GM12892 (cell line): ENCODE measurements around the gene EGFL7.

Source experiments
- DNase-seq: peaks from one replicate; pipeline ENCODE4 v3.0.0; 2011; ENCODE audit not compliant: insufficient read length
- FAIRE-seq: peaks from 2 replicates; lab custom pipeline; 2011; peaks lifted over from hg19 to GRCh38; lab: Jason Lieb, UNC
- POLR2A ChIP-seq: IDR thresholded peaks from 2 replicates; pipeline ENCODE4 v1.6.1; 2011; ENCODE audit warnings: low read depth, low read length, control low read depth
- POLR2AphosphoS5 ChIP-seq: IDR thresholded peaks from 2 replicates; pipeline ENCODE4 v1.6.1; 2011; ENCODE audit warnings: low read depth, low read length, control low read depth
- TAF1 ChIP-seq: IDR thresholded peaks from 2 replicates; pipeline ENCODE4 v1.6.1; 2011; ENCODE audit warnings: low read depth, mild to moderate bottlenecking, control low read depth, low read length, borderline replicate concordance

The EGFL7 gene

DNA sequence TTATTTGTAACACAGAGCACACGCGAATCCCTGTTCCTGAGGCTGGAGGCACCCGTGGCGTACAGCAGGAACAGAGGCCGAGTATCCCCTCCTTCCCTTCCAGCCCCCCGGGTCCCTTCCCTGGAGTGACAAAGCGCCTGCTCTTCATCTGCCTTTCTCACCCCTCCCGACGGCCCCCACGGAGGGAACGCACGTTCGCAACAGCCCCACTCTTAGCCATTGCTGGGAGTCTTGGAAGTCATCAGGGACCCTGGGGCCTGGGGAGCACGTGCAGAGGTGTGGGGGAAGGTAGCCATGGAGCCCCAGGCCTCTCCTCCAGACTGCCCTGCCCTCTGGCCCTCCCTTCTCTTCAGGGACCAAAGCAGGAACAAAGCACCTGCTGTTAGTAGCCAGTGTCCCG lies 22.1 kb downstream of the EGFL7 start:
- FAIRE-seq, result no peak
- no peak for DNase-seq
- no peak for TF ChIP-seq POLR2AphosphoS5
- no peak for TF ChIP-seq TAF1
- no peak for TF ChIP-seq POLR2A

DNA sequence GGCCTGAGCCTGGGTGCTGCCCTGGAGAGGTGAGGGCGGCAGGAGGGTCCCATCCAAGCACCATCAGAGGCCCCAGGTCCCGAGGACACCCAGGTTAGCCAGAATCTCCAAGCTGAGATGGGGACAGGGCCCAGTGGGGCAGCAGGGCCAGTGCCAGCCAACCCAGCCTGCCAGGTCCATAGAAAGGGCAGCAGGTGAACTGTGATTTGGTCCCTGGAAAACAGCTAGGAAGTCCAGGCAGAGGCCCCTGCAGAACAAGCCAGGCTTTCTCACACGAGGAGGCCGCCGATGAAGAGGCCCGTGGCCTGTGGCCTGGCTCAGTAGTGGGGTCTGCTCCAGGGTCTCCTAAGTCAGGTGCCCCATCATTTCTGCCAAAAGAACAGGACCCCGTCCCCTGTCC lies 22.5 kb downstream of the EGFL7 start:
- no peak for FAIRE-seq

DNA sequence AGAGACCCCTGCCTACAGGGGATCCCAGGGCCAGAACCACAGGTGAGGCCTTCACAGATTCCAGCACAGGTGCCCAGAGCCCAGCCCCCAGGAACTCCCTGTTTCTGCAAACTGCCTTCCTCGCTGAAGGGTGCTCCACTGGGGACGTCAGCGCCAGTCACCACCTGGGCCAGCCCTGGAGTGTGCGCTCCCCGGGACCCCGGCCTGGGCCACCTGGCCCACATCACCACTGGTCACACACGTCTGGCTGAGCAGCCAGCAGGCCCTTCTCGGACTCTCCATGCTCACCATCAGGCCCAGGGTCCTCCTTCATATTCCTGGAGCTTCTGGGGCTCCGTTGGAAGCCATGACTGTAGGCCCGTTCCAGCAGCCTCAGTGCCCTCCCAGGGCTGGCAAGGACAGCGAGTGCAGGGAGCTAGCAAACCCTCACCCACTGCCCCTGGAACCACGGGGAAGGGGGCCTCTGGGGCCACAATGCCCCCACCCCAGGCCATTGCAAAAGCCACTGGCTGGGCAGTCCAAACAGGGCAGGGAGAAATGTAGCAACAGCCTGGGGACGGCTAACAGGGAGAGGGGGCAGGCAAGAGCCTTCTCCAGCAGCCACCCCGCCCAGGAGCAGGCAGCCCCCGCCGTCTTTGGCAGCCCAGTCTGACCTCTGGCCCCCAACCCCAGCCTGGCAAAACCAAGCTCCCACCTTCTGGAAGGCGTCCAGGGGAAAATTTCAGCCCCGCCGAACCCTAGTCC lies 23.2 kb downstream of the EGFL7 start:
- DNase-seq, result no peak
- peak; percentile 5 for FAIRE-seq

More for the DNA sequence above, 22.5 kb downstream of the EGFL7 start:
- DNase-seq, result no peak
- TF ChIP-seq TAF1, result no peak
- no peak for TF ChIP-seq POLR2AphosphoS5
- no peak for TF ChIP-seq POLR2A

DNA sequence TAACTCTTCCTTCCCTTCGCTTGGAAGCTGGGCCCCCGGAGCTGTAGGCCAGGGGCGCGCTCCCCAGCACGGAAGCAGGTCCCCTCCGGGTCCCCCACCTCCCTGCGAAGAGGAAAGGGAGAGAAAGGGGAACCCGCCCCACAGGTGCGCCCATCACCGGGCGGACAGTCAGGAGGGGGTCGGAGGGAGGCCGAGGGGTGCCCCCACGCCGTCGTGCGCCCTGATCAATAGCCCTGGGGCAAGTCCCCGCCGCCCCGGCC lies 23.7 kb downstream of the EGFL7 start:
- DNase-seq (no peak), FAIRE-seq (no peak)
- TF ChIP-seq TAF1 (no peak), POLR2A (no peak), POLR2AphosphoS5 (no peak)

More for the DNA sequence above, 23.2 kb downstream of the EGFL7 start:
- no peak for TF ChIP-seq POLR2A
- TF ChIP-seq TAF1, result no peak
- TF ChIP-seq POLR2AphosphoS5, result no peak

DNA sequence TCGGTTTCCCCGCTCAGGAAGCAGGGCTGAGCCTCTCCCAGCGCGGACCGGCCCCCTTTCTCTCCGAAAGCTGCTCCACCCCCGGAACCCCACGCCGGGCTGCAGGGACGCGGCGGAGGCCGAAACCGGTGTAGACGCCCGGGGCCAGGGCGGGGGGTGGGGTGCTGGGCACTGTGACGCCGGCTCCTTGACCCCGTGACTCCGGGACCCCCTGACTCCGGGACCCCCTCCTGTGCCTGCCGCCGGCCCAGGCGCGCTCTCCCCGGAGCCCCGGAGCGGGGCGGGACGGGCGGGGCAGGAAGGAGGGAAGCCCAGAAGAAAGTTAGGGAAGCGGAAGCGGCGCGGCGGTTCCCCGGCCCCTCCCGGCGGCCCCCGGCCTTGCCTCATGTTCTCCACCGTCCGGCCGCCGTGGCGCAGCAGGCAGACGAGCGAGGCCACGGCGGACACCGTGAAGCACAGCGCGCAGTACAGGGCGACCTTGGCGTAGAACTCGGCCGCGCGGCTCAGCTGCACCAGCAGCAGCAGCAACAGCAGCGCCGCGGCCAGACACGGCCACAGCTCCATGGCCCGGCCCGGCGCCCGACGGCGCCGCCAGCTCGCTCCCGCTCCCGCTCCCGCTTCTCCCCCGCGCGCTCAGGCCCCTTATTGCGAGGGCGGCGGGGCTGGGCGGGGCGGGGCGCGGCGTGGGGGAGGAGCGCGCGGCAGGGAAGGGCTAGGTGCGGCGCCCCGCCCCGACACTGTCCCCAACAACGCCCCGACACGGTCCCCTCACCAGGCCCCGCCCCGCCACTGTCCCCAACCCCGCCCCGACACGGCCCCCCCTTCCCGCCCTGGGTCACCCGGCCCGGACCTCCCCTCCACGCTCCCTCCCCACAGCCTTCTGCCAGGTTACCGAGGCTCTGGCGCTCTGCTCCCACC lies 24.3 kb downstream of the EGFL7 start, which contains the start of gene AGPAT2:
Gene AGPAT2 (minus strand): TSS at position 664 of the 918 bp plus-strand sequence. CDS start 100 bp downstream, at position 564.
- FAIRE-seq, result peak; percentile 88

DNA sequence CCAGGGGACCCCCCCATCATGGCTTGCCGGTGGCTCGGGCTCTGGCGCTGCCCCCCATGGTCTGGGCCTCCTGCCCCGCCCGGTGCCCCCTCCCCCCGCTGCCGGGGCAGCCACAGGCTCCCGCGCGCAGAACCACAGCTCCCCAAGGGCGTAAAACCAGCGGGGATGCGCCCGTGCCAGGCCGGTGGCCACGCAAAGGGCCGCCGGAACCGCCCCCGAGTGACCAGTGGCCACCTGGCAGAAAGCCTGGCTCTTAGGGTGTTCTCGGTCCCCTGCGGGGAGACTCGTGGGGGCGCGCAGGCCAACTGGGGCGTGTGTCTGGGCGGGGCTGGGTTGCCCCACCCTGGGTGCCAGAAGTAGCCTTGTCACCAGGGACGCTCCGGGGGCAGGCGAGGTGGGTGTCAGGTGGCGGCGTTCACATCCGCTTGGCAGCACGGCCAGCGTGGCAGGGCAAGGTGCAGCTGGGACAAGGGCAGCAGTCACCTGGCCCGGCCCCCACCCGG lies 25.1 kb downstream of the EGFL7 start:
- FAIRE-seq, result no peak
- DNase-seq, result no peak
- TF ChIP-seq POLR2AphosphoS5 (no peak), TAF1 (no peak), POLR2A (no peak)

More for the DNA sequence above, 24.3 kb downstream of the EGFL7 start, which contains the start of gene AGPAT2:
- DNase-seq, result peak; percentile 95
- no peak for TF ChIP-seq TAF1
- TF ChIP-seq POLR2A, result peak; percentile 61; the same call in 1 of the 2 replicates

DNA sequence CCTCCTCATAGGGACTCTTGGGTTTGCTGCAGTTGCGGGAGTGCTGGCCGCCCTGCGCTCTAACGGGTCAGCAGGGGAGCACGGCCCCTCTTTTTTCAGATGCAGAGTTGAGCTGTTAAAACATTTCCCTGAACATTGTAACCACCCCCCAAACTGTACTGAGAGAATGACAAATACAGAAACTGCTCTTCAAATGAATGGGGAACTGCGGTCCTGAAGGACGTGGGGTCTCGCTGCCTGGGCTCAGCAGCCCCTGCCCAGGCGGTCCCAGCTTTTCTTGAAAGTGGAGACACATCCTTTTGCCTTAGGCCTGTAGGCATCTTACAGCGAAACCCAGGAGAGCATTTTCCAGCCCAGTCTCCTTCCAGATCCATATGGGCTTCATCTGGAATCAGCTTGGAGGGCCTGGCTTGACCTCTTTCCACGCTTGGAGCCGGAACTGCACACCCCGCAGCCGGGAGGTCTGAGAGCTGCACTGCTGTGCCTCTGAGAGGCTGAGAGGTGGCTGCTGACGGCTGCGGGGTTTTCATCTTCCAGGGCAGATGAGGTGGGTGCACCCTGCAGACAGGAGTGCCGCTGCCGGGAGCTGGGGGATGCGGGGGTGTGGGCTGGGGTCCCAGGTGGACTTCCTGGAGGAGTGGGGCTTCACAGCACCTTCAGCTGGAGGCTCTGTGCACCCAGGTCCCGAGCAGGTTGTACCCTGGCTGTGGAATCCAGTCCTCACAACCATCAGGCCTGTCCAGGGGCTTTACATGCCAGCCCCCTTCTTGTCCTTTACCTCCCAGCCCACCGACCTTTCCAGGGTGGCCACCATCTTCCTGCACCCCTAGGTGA lies 25.8 kb downstream of the EGFL7 start:
- TF ChIP-seq POLR2AphosphoS5, result no peak
- TF ChIP-seq POLR2A, result no peak
- no peak for DNase-seq
- FAIRE-seq, result peak; percentile 79

DNA sequence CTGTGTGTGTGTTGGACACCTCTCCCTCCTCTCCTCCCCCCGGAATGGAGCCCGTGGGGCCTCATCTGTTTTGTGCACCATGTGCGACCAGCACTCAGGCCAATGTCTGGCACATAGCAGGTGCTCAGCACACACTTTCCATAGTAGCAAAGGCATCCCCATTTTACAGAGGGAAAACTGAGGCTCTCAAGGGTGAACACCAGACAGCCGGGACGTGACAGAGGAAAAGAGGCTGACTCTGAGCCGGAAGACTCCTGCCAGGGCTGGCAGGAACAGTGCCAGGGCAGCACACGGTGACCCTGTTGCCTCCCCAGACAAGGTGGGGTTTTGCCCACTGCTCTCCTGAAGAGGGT lies 26.4 kb downstream of the EGFL7 start:
- TF ChIP-seq POLR2AphosphoS5 (no peak), TAF1 (no peak), POLR2A (no peak)
- FAIRE-seq (no peak), DNase-seq (no peak)

DNA sequence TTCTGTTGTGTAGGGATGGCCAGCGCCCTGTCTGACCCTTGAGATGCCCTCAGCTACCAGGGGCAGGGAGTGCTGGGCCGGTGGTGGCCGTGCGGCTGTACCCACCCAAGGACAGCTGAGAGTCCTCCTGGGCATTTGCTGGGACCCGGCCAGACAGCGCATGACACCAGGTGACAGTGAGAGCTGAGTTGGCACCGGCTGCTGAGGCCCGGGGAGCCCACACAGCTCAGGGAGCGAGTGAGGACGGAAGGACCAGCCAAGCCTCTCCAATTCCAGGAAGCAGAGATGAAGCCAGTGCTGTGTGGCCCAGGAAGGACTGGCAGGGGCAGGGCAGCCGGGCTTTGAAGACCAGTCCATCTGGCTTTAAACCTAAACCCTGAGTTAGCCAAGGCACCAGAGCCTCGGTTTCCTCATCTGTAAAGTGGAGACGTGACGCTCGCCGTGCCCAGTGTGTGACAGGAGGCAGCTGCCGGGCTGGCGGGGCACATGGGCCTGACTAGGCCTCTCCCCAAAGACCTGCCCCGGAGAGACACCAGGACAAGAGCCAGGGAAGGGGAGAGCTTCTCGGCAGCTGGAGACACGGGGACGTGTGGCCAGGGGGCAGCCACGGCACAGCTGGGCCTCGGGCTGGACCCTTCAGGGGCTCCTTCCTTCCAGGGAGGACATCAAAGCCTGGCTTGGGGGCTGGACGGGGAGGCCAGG lies 27.5 kb downstream of the EGFL7 start:
- FAIRE-seq (no peak), DNase-seq (no peak)
- no peak for TF ChIP-seq POLR2AphosphoS5
- no peak for TF ChIP-seq POLR2A
- no peak for TF ChIP-seq TAF1

DNA sequence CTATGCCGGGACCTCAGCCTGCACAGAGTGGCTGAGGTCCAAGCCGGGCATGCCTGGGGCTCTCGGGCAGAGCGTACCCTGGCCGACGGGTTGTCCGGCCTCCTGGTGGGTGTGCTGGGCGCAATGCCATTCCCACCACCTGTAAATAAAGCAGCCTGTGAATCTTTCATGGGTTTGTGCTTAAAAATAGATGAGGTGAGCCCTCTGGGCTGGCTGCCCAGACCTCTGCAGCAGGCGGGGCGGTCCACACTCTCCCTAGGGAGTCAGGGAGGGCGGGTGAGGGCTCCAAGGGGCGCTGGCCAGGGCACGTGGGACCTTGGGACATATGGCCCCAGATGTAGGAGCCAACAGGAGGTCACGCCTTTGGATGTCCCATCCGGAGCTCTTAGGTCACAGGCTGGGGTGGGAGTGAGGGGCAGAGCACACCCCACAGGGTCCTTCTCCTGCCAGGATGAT lies 28.1 kb downstream of the EGFL7 start:
- DNase-seq (no peak), FAIRE-seq (no peak)
- no peak for TF ChIP-seq TAF1
- TF ChIP-seq POLR2A, result no peak
- no peak for TF ChIP-seq POLR2AphosphoS5

DNA sequence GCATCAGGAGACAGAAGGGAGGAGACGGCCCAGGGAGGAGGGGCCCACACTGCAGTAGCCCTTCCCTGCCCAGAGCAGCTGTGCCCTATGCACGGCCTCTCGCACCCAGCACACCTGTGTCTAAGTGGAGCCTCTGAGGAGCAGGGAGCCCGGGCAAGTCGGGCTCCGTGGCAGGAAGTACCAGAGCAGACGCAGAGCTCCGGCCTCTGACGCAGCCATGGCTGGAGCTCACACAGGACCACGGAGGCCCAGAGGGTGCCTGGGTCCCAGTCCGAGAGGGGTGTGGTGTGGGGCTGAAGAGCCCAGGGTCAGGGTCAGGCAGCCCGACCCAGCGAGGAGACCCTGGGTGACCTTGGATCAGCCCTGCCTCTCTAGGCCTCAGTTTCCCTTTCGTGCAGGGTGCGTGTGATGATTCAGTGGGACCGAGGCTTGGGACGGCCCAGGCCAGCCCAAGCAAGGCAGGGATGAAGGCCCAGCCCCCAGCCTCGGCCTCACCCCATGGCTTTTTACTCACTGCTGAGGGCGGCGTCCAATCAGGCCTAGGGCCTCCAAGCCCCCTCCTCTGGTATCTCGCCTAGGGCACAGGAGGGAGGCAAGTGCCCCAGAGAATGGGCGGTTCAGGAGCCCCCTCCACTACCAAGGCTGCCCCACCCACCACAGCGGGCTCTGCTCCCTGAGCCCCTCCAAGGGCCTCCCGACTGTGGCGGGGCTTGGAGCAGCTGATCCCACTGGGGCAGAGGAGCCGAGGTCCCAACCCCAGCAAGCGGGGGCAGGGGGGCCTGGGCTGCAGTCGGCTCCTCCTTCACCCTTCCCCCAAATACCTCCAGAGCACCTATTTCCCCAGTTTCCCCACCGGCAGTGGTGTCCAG lies 28.8 kb downstream of the EGFL7 start:
- FAIRE-seq (no peak), DNase-seq (no peak)
- no peak for TF ChIP-seq POLR2A
- no peak for TF ChIP-seq TAF1
- no peak for TF ChIP-seq POLR2AphosphoS5
